Choroid plexus epithelial cell (primary cell): Measurements from ENCODE around the gene TGFB1I1.
A peak's percentile ranks its signal among the peaks of the same experiment; 100 is the strongest.

Experiments used
- DNase-seq: peaks from one replicate; pipeline ENCODE4 v3.0.0-alpha.2; 2010; ENCODE audit warnings: low read depth
- H3K4me3 ChIP-seq: 2 replicates; pipeline ENCODE4 v1.5.1; 2011; ENCODE audit warnings: low read depth, mild to moderate bottlenecking, control low read depth, low read length, moderate library complexity
- TF ChIP-seq, protein P1 (sequence below): conservative IDR thresholded peaks from 2 replicates; pipeline ENCODE4 v1.5.1; 2011; ENCODE audit warnings: low read depth, mild to moderate bottlenecking, control low read depth, inconsistent platforms, low read length, moderate library complexity

Gene TGFB1I1

DNA sequence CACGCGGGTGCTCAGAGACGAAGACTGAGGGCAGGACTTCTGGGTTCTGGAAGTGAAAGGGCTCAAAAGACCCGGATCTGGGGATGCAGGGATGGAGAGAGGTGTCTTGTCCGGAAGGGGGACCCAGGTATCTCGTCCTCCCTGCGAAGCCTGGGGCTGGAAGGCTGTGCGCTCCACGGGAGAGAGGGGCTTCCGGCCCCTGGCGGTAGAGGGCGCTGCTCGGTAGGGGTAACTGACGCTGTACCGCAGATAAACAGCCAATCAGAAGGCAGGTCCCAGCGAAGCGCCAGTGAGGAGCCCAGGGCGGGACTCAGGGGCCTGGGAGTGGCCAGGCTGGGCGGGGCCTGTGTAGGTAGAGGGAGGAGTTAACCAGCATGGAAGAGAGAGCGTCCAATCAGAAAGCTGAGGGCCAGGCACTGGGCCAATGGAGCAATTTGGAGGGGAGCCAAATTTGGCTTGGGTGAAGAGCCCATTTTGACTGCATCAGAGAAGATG lies 804 bp downstream of the TGFB1I1 start:
- H3K4me3 ChIP-seq: peak overlapping the region; percentile 79
- peak; percentile 98 for DNase-seq
- TF ChIP-seq, protein P1, sequence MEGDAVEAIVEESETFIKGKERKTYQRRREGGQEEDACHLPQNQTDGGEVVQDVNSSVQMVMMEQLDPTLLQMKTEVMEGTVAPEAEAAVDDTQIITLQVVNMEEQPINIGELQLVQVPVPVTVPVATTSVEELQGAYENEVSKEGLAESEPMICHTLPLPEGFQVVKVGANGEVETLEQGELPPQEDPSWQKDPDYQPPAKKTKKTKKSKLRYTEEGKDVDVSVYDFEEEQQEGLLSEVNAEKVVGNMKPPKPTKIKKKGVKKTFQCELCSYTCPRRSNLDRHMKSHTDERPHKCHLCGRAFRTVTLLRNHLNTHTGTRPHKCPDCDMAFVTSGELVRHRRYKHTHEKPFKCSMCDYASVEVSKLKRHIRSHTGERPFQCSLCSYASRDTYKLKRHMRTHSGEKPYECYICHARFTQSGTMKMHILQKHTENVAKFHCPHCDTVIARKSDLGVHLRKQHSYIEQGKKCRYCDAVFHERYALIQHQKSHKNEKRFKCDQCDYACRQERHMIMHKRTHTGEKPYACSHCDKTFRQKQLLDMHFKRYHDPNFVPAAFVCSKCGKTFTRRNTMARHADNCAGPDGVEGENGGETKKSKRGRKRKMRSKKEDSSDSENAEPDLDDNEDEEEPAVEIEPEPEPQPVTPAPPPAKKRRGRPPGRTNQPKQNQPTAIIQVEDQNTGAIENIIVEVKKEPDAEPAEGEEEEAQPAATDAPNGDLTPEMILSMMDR: peak; percentile 89

DNA sequence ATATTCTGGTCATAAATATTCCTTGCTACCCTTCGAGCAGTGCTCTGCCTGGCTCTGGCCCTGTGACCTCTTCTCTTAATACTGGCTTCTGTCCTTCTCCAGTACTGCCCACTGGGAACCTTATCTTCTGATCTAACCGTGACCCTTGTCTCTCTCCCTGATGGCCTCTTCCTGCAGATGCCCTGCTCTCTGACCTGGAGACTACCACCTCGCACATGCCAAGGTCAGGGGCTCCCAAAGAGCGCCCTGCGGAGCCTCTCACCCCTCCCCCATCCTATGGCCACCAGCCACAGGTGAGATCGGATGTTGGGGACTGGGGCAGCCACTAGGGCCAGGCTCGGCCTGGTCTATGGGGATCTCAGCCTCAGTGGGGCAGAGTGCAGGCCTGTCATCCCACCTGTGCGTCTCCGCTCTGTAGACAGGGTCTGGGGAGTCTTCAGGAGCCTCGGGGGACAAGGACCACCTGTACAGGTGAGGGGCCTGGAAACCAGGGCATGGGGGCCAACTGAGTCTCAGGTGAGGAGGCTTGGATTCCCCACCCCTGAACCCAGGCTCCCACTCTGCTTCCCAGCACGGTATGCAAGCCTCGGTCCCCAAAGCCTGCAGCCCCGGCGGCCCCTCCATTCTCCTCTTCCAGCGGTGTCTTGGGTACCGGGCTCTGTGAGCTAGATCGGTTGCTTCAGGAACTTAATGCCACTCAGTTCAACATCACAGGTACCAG lies 1.5 kb downstream of the TGFB1I1 start:
- H3K4me3 ChIP-seq: no peak overlapping the region
- TF ChIP-seq, protein P1: no peak
- no peak for DNase-seq

DNA sequence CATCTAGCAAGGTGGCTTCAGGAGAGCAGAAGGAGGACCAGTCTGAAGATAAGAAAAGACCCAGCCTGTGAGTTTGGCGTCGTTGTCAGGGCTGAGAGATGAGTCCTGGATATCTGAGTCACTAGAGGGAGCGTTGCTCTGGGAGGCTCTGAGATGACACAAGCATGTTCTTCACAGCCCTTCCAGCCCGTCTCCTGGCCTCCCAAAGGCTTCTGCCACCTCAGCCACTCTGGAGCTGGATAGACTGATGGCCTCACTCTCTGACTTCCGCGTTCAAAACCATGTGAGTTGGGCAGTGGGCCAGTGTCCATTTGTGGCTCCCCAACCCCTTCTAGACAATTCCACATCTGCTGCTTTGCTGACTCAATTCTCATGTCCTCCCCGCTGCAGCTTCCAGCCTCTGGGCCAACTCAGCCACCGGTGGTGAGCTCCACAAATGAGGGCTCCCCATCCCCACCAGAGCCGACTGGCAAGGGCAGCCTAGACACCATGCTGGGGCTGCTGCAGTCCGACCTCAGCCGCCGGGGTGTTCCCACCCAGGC lies 2.3 kb downstream of the TGFB1I1 start:
- DNase-seq: peak; percentile 71
- H3K4me3 ChIP-seq: no peak overlapping the region
- TF ChIP-seq, protein P1: peak; percentile 22

DNA sequence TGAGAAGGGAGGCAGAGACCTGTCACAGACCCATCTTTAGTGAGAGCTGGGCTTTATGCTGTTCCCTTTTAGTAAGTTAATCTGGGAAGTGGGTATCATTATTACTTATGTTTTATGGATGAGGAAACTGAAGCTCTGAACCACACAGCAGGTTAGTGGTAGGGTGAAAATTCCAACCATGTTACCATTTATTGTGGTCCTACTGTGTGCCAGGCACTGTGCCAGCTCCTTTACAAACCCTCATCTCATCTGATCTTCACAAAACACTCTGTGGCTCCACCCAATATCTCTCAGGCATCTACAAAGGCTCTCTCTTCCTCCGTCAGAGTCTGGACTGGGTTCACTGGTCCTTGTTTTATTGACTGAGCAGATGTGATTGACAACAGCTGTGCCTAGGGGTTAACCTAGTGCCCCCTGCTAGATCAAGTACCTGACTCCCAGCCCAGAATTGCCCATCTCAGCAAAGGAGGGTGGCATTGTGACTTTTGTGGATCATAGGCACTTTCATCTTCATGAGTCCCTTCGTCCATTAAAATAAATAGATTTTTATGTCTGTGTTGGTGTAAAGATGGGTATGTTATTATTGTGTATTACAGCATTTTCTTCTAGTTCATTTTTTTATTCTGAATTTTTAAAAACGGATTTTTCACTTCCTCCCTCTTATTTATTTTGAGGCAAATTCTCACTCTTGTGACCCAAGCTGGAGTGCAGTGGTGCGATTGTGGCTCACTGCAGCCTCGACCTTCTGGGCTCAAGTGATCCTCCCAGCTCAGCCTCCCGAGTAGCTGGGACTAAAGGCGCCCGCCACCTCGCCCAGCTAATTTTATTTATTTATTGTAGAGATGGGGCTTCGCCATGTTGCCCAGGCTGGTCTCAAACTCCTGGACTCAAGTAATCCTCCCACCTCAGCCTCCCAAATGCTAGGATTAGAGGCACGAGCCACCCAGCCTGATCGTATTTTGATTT lies 3.1 kb downstream of the TGFB1I1 start:
- TF ChIP-seq, protein P1: no peak
- DNase-seq: no peak
- no peak overlapping the region for H3K4me3 ChIP-seq

DNA sequence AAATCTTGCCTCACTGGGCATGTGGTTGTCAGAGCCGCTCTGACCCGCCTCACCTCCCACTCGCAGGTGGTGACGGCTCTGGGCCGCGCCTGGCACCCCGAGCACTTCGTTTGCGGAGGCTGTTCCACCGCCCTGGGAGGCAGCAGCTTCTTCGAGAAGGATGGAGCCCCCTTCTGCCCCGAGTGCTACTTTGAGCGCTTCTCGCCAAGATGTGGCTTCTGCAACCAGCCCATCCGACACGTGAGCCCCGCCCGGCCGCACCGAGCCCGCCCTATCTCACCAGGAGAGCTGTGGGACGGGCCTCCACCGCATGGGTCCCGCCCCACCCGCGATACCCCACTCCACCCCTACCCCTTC lies 4.0 kb downstream of the TGFB1I1 start:
- TF ChIP-seq, protein P1: no peak
- no peak overlapping the region for H3K4me3 ChIP-seq
- DNase-seq: no peak

DNA sequence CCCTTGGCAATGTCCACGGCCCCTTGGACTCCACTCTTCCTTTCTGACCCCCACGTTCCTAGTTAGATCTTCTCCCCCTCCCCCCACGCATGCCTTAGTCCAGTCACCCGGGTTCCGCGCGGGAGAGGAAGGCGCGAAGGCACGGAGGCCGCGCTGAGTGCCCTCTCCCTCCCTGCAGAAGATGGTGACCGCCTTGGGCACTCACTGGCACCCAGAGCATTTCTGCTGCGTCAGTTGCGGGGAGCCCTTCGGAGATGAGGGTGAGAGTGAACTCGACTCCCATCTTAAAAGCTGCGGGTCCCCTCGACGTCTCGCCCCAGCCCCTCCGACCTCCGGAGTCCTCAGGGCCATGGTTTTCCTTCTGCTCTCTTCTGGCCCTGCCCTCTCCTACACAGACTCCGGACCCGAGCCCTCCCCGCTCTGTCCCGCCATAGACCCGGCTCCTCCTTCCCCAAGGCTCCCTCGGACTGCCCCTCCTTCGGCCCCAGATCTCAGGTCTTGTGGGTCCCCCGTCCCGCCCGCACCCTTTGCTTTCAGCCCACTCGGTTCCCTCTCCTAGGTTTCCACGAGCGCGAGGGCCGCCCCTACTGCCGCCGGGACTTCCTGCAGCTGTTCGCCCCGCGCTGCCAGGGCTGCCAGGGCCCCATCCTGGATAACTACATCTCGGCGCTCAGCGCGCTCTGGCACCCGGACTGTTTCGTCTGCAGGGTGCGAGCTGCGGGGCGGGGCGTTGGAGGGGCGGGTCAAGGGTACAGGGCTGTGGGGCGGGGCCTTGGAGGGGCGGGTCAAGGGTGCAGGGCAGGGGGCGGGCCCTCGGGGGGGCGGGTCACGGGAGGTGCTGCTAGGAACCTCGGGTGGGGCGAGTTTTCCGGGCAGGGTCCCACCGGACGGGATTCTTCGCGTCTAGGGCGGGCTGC lies 4.6 kb downstream of the TGFB1I1 start:
- TF ChIP-seq, protein P1: no peak
- no peak for DNase-seq
- H3K4me3 ChIP-seq: no peak overlapping the region
